Esophagus squamous epithelium (tissue), 5 donors: ENCODE results near the gene SLAIN2. TPM values are rescaled to one million over a fixed set of nuclear protein-coding genes. Genes with fewer than 3 reads are reported as not detected.

Experiments used
- DNase-seq: peaks from one replicate; lab custom pipeline; 2025; lab: John Stamatoyannopoulos, UW
- H3K27ac ChIP-seq, 4 donors: fragments of 200-600 bp; sonication (generic); one replicate each; pipeline ENCODE4 v1.5.1; 2016 to 2019; ENCODE audit warnings: mild to moderate bottlenecking in 1 of 4
- H3K27me3 ChIP-seq, 4 donors: fragments of 200-600 bp; sonication (generic); 1 replicate in 3 of 4; 2 replicates in 1 of 4; pipeline versions ENCODE4 v1.5.1 to v1.6.0; 2017 to 2021; ENCODE audit warnings: antibody characterized with exemption in 1 of 4
- H3K36me3 ChIP-seq, 3 donors: fragments of 200-600 bp; sonication (generic); one replicate each; pipeline ENCODE4 v1.5.1; 2016 to 2019
- H3K4me1 ChIP-seq, 3 donors: fragments of 200-600 bp; sonication (generic); one replicate each; pipeline ENCODE4 v1.5.1; 2017 to 2019
- H3K4me3 ChIP-seq, 4 donors: fragments of 200-600 bp; sonication (generic); 1 replicate in 3 of 4; 2 replicates in 1 of 4; pipeline ENCODE4 v1.5.1; 2016 to 2019; ENCODE audit warnings: mild to moderate bottlenecking in 2 of 4, moderate library complexity in 1 of 4
- H3K9me3 ChIP-seq, 3 donors: fragments of 200-600 bp; sonication (generic); one replicate each; pipeline ENCODE4 v1.5.1; 2016 to 2019
- CTCF ChIP-seq, 6 experiments: fragments of 450-650 bp in 4 of 6; fragments of 200-600 bp in 2 of 6; sonication (generic) in 2 of 6; IDR thresholded peaks; one replicate each; pipeline ENCODE4 v1.5.1; 2016 to 2019; ENCODE audit warnings: antibody characterized with exemption in 6 of 6, mild to moderate bottlenecking in 4 of 6, moderate library complexity in 4 of 6
- POLR2A ChIP-seq, 4 donors: fragments of 450-650 bp; IDR thresholded peaks; one replicate each; pipeline ENCODE4 v1.6.1; 2017; ENCODE audit warnings: antibody characterized with exemption in 4 of 4, mild to moderate bottlenecking in 4 of 4, moderate library complexity in 3 of 4
- WGBS, 2 donors: methylation state at CpG; one replicate each; pipeline ENCODE4 v1.1.5; 2018; 5-methylcytosine and 5-hydroxymethylcytosine counted together
- intact Hi-C: fragments of 100-400 bp; cut with DNase I; formaldehyde crosslinking; loops from one replicate; pipeline ENCODE4 v1.15.0; 2022
- total RNA-seq, 4 donors: library from RNA; depleted of rRNA; stranded (reverse); fragments of >200 nt; gene quantifications; one replicate each; pipeline ENCODE4 v1.1.0, GENCODE V29; 2016
- donor health status: DM: yes; HTN: yes; CAD: no.

The SLAIN2 gene
- total RNA-seq, 4 donors from 2014 or later, result 30.1 to 88.9 (median 75.4) TPM

- no peak overlapping the region for H3K4me3 ChIP-seq
- no peaks in the 10 kb centered on the region for H3K27me3 ChIP-seq
- no peaks in the 10 kb centered on the region for H3K4me1 ChIP-seq
- no peaks in the 10 kb centered on the region for H3K9me3 ChIP-seq
- intact Hi-C loops, result no loop called here
- H3K36me3 ChIP-seq, result peaks cover 0 to 38% (median 0%) of the 10 kb centered on the region in 3 donors
- H3K27ac ChIP-seq, result no peak overlapping the region
- 86 to 91% methylated on average over 2 of the region's 2 CpGs for WGBS, 2 donors
- DNase-seq, result no peak
- TF ChIP-seq POLR2A (IDR thresholded peaks at IDR 0.05) (no peak), CTCF (IDR thresholded peaks at IDR 0.05) (no peak)
Measured at GRCh38 chr4:48428926-48429325, 87.6 kb downstream of the SLAIN2 start.

GRCh38 chr4:48429709-48430474 is 88.6 kb downstream of the SLAIN2 start:
- intact Hi-C loops, result no loop called here
- no peak for DNase-seq
- Histone ChIP-seq H3K4me1 (no peaks in the 10 kb centered on the region), H3K9me3 (no peaks in the 10 kb centered on the region), H3K4me3 (no peak overlapping the region), H3K27me3 (no peaks in the 10 kb centered on the region), H3K27ac (no peak overlapping the region), H3K36me3 (peaks cover 0 to 30% (median 0%) of the 10 kb centered on the region in 3 donors)
- 38 to 86% methylated on average over 1 of the region's 1 CpG for WGBS, 2 donors
- TF ChIP-seq CTCF (IDR thresholded peaks at IDR 0.05) (no peak), POLR2A (IDR thresholded peaks at IDR 0.05) (no peak)

- 67 to 71% methylated on average over 2 of the region's 2 CpGs for WGBS, 2 donors
- Histone ChIP-seq H3K4me3 (no peak overlapping the region), H3K9me3 (no peaks in the 10 kb centered on the region), H3K4me1 (no peaks in the 10 kb centered on the region), H3K27ac (no peak overlapping the region), H3K27me3 (no peaks in the 10 kb centered on the region), H3K36me3 (peaks cover 0 to 20% (median 0%) of the 10 kb centered on the region in 3 donors)
- intact Hi-C loops, result no loop called here
- no peak for TF ChIP-seq POLR2A (IDR thresholded peaks at IDR 0.05)
- TF ChIP-seq CTCF (IDR thresholded peaks at IDR 0.05), result no peak
- DNase-seq, result no peak
Measured at GRCh38 chr4:48431401-48431800, 90.1 kb downstream of the SLAIN2 start.

- WGBS, 2 donors, result 59 to 60% methylated on average over 4 of the region's 4 CpGs
- no peak for DNase-seq
- Histone ChIP-seq H3K4me3 (no peak overlapping the region), H3K4me1 (no peaks in the 10 kb centered on the region), H3K36me3 (peaks cover 0 to 14% (median 0%) of the 10 kb centered on the region in 3 donors), H3K27ac (no peak overlapping the region), H3K27me3 (no peaks in the 10 kb centered on the region), H3K9me3 (no peaks in the 10 kb centered on the region)
- intact Hi-C loops, result no loop called here
- TF ChIP-seq POLR2A (IDR thresholded peaks at IDR 0.05), result no peak
Measured at GRCh38 chr4:48432017-48432416, 90.7 kb downstream of the SLAIN2 start.

- Histone ChIP-seq H3K27me3 (no peaks in the 10 kb centered on the region), H3K27ac (no peak overlapping the region), H3K36me3 (no peaks in the 10 kb centered on the region), H3K9me3 (no peaks in the 10 kb centered on the region), H3K4me3 (no peak overlapping the region), H3K4me1 (no peaks in the 10 kb centered on the region)
- no peak for DNase-seq
- TF ChIP-seq CTCF (IDR thresholded peaks at IDR 0.05) (no peak), POLR2A (IDR thresholded peaks at IDR 0.05) (no peak)
- intact Hi-C loops, result no loop called here
- WGBS, 2 donors, result 78 to 100% methylated on average over 1 of the region's 1 CpG
Measured at GRCh38 chr4:48436318-48436717, 95.0 kb downstream of the SLAIN2 start.
